ENCODE data around the gene ASGR2.
A peak's percentile ranks its signal among the peaks of the same experiment; 100 is the strongest.
"Not testable (repeated sequence)": the region's sequence is repeated elsewhere in the genome, so short reads cannot be mapped to it uniquely, and the experiment has no call there.

ASGR2 gene

GRCh38 chr17:7107012-7107754 is 7.4 kb downstream of the ASGR2 start:
- peak; percentile 9 for DNase-seq (ENCODE audit: low read depth, low spot score)
- no peak overlapping the region for H3K4me3 ChIP-seq (ENCODE audit: low read length)

GRCh38 chr17:7102421-7102820 is 12.2 kb downstream of the ASGR2 start:
- no peak for DNase-seq (ENCODE audit: low read depth, low spot score)
- no peak overlapping the region for H3K4me3 ChIP-seq (ENCODE audit: low read length)

- DNase-seq (ENCODE audit: low read depth, low spot score), result no peak
- H3K4me3 ChIP-seq (ENCODE audit: low read length), result no peak overlapping the region
These were observed 13.1 kb downstream of the ASGR2 start for GRCh38 chr17:7101531-7101930.

- not testable (repeated sequence) for H3K4me3 ChIP-seq (ENCODE audit: low read length); DNase-seq (ENCODE audit: low read depth, low spot score)
These were observed 13.8 kb downstream of the ASGR2 start for GRCh38 chr17:7100641-7101379.

- DNase-seq (ENCODE audit: low read depth, low spot score), result no peak
- H3K4me3 ChIP-seq (ENCODE audit: low read length), result no peak overlapping the region
These were observed 15.7 kb downstream of the ASGR2 start for GRCh38 chr17:7098802-7099459.

- no peak for DNase-seq (ENCODE audit: low read depth, low spot score)
- no peak overlapping the region for H3K4me3 ChIP-seq (ENCODE audit: low read length)
These were observed 16.7 kb downstream of the ASGR2 start for GRCh38 chr17:7097940-7098339.

GRCh38 chr17:7095625-7096024 is 19.0 kb downstream of the ASGR2 start:
- DNase-seq (ENCODE audit: low read depth, low spot score), result no peak

GRCh38 chr17:7094652-7095019 is 20.0 kb downstream of the ASGR2 start:
- no peak overlapping the region for H3K4me3 ChIP-seq (ENCODE audit: low read length)
- DNase-seq (ENCODE audit: low read depth, low spot score), result no peak

More at GRCh38 chr17:7095625-7096024, 19.0 kb downstream of the ASGR2 start:
- no peak overlapping the region for H3K4me3 ChIP-seq (ENCODE audit: low read length)

GRCh38 chr17:7091311-7092005 is 23.2 kb downstream of the ASGR2 start:
- not testable (repeated sequence) for H3K4me3 ChIP-seq (ENCODE audit: low read length); DNase-seq (ENCODE audit: low read depth, low spot score)

- H3K4me3 ChIP-seq (ENCODE audit: low read length), result not testable (repeated sequence)
These were observed 25.1 kb downstream of the ASGR2 start for GRCh38 chr17:7089570-7089969.

GRCh38 chr17:7088442-7088841 is 26.2 kb downstream of the ASGR2 start:
- DNase-seq (ENCODE audit: low read depth, low spot score); H3K4me3 ChIP-seq (ENCODE audit: low read length): not testable (repeated sequence)

More at GRCh38 chr17:7089570-7089969, 25.1 kb downstream of the ASGR2 start:
- not testable (repeated sequence) for DNase-seq (ENCODE audit: low read depth, low spot score)

GRCh38 chr17:7084088-7084487 is 30.5 kb downstream of the ASGR2 start:
- no peak overlapping the region for H3K4me3 ChIP-seq (ENCODE audit: low read length)
- no peak for DNase-seq (ENCODE audit: low read depth, low spot score)

- no peak for DNase-seq (ENCODE audit: low read depth, low spot score)
These were observed 31.0 kb downstream of the ASGR2 start for GRCh38 chr17:7083592-7083991.

GRCh38 chr17:7081341-7082062 is 33.1 kb downstream of the ASGR2 start:
- peak; percentile 12 for DNase-seq (ENCODE audit: low read depth, low spot score)
- H3K4me3 ChIP-seq (ENCODE audit: low read length), result no peak overlapping the region

More at GRCh38 chr17:7083592-7083991, 31.0 kb downstream of the ASGR2 start:
- no peak overlapping the region for H3K4me3 ChIP-seq (ENCODE audit: low read length)

GRCh38 chr17:7080456-7081041 is 34.1 kb downstream of the ASGR2 start:
- DNase-seq (ENCODE audit: low read depth, low spot score), result no peak

GRCh38 chr17:7079581-7080455 is 34.8 kb downstream of the ASGR2 start, which contains the start of gene CLEC10A:
Gene CLEC10A, minus strand, starts transcription at chr17:7080251. Its CDS starts 1,439 bp downstream, at chr17:7078812.
- H3K4me3 ChIP-seq (ENCODE audit: low read length), result no peak within 1 kb of the TSS
- no peak for DNase-seq (ENCODE audit: low read depth, low spot score)

More at GRCh38 chr17:7080456-7081041, 34.1 kb downstream of the ASGR2 start:
- no peak overlapping the region for H3K4me3 ChIP-seq (ENCODE audit: low read length)

- DNase-seq (ENCODE audit: low read depth, low spot score), result no peak
- H3K4me3 ChIP-seq (ENCODE audit: low read length), result no peak overlapping the region
These were observed 35.9 kb downstream of the ASGR2 start for GRCh38 chr17:7078711-7079110.
